GM21723 (cell line): ENCODE results near the gene ST6GALNAC4.

Experiments used
- ATAC-seq: cut with Tn5 transposase; IDR thresholded peaks from one replicate; pipeline ENCODE4 v1.9.1; 2021; ENCODE audit warnings: mild to moderate bottlenecking, moderate library complexity; ENCODE audit not compliant: unreplicated experiment

Gene ST6GALNAC4

DNA sequence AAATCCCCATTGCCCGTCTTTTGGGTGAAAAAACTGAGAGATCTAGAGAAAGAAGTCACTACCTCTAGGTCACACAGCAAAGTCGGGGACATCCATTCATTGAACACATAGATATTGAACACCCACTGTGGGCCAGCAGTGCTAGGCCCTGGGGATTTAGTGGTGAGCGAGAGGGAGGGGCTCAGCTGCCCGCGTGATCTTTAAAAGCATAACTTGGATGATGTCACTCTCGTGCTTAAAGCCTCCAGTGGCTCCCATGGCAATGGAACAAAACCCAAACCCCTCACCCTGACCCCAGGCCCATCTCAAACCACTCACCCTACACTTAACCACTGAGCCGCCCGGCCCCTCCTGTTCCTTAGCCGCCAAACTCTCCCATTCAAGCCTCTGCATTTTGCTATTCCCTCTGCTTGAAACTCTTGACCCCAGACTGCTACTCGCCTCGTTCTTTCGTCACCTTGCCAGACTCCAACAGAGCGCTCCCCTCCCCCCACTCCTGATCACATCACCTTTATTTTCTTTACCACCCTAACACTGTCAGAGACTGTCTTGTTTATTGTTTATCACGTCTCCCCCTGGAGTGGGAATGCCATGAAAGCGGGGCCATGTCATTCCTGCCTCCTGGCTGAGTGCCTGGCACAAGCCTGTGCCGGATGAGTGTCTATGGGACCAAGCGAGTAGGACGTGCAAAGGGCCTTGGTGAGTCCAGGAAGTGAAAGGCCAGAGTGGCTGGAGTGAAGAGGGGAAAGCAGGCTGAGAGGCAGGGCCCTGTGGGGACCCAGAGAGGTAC, 14.4 kb upstream of the ST6GALNAC4 start:
- peak; percentile 15 for ATAC-seq

DNA sequence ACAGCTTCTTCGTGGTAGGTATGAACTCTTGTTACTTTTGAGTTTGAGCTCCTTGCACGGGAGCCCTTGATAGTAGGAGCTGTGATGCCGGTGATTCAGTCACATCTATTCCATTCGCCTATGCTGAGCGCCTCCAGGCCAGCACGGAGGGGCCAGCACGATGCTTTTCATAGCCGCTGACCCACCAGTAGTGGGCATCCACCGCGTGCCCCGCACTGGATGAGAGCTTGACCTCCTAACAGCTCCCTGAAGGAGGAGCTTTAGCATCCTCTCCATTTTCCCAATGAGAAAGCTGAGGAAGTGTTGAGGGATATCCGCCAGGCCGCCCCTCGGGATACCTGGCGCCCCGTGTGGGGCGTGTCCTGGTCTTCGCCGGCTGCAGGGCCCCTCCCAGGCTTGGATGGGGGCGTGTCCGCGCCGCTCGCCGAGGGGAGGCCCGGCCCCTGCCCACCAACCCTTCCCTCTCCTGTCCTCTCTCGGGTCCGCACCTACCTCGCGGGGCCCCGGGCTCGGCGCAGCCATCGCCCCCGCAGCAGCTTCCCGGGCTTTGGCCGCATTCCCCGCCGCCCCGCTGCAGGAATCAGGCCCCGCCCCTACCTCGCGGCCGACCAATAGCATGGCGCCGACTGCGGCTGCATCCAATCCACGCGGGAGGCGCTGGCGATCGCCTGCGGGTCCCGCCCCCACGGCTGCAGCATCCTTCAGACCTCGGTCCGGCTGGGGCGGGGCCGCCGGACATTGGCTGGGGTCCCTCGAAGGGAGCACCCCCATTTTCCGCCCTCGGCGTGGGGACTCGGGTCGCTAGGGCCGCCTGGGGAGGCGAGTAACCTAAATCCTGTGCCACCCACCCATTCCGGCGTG, 13.6 kb upstream of the ST6GALNAC4 start, which contains the start of gene PIP5KL1:
PIP5KL1 (minus strand) TSS at position 547 of the 861 bp plus-strand sequence; CDS start at position 522, 25 bp downstream.
- peak; percentile 78 for ATAC-seq

DNA sequence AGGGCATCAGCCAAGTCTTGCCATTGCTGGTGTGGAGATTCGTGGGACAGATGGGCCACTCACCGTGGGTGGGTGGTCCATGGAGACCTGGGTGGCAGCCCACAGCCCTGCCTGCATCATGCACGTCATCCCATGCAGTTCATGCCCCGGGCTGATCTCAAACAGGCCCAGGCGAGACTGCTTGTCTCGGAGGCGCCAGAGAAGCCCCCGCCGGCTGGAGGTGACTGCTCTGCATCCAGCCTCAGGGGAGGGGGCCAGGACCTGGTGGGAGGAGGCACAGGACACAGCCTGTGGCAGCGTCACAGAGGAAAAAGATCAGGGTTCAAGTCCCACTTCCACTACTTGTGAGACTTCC, 12.8 kb upstream of the ST6GALNAC4 start:
- ATAC-seq, result no peak

GRCh38 chr9:127928676-127929624, 12.1 kb upstream of the ST6GALNAC4 start:
- no peak for ATAC-seq

DNA sequence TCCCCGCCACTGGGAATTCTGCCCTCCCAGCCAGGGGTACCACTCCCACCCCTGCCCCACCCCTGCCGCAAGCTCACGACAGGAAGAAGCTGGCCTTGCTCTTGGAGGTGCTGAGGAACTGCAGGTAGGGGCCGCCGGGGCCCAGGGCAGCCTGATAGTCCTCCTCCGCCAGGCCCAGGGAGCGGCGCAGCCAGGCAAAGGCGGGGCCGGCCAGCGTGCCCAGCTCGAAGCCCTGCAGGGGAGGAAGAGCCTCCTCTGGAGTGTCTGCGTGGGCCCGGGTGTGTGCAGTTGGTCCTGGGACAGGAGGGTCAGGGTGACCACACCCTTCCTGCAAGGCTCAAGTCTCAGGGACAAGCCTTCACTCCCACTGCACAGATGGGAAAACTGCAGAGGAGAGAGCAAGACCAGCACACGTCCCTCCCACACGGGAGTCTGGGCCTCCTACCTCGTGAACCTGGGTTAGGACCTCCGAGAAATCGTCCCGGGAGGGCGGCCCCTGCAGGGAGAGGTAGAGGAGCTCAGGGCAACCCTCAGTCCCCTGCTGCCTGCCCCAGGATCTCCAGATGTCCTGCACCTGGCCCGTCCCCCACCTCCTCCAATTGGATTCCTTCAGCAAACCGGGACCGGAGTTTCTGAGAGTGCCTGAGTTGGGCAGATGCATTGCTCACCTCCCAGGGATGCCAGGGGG, 11.3 kb upstream of the ST6GALNAC4 start:
- no peak for ATAC-seq

DNA sequence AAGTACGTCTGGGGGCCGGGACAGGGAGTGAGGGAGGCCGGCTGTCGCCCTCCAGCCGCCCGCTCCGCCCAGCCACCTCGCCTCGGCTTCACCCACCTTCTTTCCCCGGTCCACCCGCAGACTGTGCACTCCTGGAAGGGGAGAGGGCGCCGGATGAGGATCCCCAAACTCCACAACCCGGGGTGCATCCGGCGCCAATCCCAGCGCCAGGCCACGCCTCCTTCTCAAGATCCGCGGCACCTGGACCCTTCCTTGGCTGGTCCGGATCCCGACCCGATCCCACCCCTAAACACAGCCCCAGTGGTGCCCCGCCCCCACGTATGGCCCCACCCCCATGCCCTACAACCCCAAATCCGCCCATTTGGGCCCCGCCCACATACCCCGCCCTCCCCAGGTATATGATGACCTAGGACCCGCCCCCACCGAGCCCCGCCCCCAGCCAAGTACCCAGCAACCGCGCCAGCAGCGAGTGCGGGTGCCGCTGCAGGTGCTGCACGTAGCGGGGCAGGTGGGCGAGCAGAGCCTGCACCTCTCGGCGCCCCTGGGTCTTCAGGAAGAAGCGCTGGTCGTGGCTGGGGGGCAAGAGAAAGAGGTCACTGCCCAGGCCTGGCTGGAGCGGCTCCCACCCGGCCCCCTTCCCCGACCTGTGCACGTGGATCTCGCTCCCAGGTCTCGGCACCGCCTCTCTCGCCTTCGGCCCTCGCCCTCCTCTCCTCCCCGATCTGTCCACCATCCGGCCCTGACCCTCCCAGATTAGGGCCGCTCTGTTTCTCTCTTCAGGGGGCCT, 10.6 kb upstream of the ST6GALNAC4 start:
- ATAC-seq, result no peak

DNA sequence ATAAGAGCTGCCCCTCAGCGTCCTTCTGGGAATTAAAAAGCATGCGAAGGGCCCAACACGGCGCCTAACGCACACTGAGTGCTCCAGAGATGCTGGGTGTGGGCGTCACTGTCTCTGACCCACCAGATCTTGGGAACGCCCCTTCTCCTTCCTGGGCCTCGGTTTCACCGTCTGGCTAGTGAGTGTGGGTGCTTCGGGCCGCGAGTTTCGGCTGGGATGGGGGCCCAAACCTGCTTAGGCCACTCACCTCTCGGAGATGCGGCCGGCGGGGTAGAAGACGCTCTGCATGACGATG, 10.0 kb upstream of the ST6GALNAC4 start:
- ATAC-seq, result no peak

- ATAC-seq, result no peak
Observed at GRCh38 chr9:127925959-127926905, 9.4 kb upstream of the ST6GALNAC4 start.

DNA sequence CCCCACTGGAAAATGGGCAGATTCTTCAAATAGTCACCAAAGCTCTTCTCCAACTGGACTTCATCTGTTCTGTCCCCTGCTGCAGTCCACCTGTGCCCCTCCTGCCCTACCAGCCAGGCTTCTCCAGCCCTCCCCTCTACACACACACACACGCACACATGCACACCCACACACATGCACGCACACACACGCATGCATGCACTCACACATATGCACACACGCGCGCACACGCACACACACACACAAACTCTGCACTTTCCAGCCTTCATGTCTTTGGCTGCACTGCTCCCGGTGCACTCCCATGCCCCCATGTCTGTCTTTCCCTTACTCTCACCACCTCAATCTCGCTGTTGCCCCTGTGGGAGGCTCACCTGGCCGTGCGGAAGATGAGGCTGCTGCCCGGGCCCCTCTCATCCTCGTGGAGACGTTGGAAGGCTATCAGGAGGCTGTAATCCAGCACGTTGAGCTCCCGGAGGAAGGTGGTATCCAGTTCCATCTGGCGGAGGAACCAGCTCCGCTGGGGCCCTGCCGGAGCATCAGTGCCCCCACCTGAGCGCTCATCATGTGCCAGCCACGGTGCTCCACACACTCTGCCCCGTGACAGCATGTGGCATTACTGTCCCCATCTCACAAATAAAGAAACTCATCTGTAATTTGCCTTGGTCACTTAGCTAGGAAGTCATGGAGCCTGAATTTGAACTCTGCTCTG, 8.0 kb upstream of the ST6GALNAC4 start:
- ATAC-seq, result no peak

GRCh38 chr9:127923771-127924170, 6.9 kb upstream of the ST6GALNAC4 start:
- ATAC-seq, result no peak

- ATAC-seq, result no peak
Observed at GRCh38 chr9:127923046-127923445, 6.2 kb upstream of the ST6GALNAC4 start.

GRCh38 chr9:127921557-127922120, 4.8 kb upstream of the ST6GALNAC4 start:
- no peak for ATAC-seq

DNA sequence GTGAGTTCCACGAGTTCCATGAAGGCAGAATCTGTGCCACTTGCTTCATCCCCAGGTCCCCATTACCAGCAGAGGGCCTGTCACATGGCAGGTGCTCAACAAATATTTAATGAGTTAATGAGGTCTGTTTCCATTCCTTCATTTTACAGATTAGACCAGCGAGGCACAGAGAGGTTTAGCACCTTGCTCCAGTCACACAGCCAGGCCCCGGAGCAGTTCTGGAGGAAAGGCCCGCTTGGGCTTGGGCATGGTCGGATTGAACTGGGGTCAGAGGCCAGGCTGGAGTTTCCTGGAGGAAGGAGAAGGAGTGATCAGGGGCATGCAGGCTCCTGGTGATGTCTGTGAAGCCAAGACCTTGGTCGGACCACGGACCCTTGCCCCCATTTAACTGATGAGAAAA, 4.0 kb upstream of the ST6GALNAC4 start:
- ATAC-seq, result no peak

DNA sequence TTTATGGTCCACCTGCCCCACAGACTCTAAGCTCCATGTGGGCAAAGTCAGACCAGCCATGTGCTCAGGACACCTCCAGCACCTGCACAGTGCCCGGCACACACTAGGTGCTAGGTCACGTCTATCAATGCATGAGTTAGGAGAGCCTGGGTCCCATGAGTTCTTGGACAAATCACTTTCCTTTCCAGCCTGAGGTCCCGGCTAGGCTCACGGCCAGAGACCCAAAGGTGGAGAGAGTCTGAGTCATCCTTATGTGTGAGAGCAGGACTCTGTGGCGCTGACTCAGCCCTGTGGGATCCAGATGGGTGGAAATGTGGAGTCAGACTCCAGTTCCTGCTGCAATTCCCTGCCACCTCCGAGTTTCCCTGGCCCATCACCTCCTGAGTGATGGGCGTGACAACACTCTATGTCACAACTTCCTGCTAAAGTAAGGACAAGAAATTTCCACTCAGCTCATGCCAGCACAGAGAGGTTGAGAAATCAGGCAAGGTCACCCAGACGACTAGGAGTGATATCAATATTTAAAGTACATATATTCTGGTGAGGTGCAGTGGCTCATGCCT, 2.5 kb upstream of the ST6GALNAC4 start:
- ATAC-seq, result no peak

DNA sequence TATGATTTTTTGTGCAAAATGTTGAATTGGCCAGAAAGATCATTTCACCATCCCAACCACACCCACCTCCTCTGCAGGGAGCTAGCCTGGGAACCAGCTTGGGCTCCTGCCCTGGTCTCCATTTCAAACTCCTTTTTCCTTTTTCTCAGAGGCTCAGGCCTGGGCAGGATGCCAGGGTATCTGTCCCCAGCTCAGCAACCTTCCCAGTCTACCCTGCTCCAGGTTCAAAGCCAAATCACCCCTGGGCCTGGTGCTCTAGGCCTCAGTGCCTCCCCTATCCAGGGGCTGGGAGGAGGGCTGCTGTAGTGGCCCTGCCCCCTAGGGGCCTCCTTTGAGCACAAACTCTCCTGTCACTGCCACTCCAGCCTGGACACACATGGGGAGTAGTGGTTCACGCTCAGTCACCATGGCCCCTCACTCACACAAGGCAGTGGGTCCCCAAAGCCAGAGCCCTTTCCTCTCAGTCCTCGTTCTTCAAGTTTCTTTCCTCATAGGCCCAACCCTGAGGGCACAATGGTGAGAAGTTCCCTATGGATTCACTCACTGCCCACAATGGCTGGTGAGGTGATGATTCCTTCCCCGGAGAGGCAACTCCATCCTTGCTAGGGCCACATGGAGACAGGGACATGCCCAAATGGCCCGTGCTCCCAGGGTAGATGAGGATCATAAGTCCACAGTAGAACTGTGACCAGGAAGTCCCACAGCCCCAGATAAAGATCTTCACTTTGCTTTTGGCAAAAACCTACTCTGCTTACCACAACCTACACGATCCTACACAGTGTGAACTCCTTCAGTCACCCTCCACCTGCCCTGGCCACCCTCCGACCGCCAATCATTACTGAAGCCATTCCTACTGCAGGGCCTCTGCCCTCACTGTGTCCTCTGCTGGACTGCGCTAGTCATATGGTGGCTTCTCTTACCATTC, 1.6 kb upstream of the ST6GALNAC4 start:
- no peak for ATAC-seq

DNA sequence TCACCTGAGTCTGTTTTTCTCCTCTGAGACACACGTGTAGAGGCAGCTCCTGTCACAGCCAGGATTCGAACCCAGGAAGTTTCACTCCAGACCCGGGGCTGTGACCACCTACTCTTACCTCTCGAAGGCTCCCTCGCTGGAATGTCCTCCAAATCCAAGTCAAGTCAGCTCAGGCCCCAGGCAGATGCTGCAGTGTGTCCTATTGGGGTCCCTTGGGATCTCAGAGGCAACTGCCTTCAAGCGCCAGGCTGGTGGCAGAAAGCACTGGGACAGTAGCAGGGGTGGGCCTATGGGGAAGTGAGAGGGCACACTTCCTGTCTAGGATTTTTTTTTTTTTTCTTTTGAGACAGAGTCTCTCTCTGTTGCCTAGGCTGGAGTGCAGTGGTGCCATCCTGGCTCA, 762 bp upstream of the ST6GALNAC4 start:
- peak; percentile 27 for ATAC-seq
